ENCODE results near the gene PCED1A. TPM values are rescaled to one million over a fixed set of nuclear protein-coding genes. Genes with fewer than 3 reads are reported as not detected.

The PCED1A gene
- total and polyA plus RNA-seq, 9 of the 15 experiments (the other 6 are each of a cell fraction or from before 2014, with no cell fraction given): 1.5 to 11.5 (median 5.9) TPM

- TF ChIP-seq POLR2AphosphoS5 (IDR thresholded peaks at IDR 0.05; ENCODE audit: control insufficient read depth, insufficient read depth, low read depth, low read length): 0 out of 2 replicates have a peak, but pooled peaks have one; percentile 27
- no peak for TF ChIP-seq ZEB2 (IDR thresholded peaks at IDR 0.05)
- TF ChIP-seq, protein P1, sequence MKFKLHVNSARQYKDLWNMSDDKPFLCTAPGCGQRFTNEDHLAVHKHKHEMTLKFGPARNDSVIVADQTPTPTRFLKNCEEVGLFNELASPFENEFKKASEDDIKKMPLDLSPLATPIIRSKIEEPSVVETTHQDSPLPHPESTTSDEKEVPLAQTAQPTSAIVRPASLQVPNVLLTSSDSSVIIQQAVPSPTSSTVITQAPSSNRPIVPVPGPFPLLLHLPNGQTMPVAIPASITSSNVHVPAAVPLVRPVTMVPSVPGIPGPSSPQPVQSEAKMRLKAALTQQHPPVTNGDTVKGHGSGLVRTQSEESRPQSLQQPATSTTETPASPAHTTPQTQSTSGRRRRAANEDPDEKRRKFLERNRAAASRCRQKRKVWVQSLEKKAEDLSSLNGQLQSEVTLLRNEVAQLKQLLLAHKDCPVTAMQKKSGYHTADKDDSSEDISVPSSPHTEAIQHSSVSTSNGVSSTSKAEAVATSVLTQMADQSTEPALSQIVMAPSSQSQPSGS (CRISPR knock-in tag; IDR thresholded peaks at IDR 0.05): no peak
- TF ChIP-seq XRCC5 (IDR thresholded peaks at IDR 0.05; ENCODE audit: low read depth, low read length): no peak
- TF ChIP-seq NFE2 (IDR thresholded peaks at IDR 0.05; ENCODE audit: low read depth): no peak
- TF ChIP-seq GTF2F1 (IDR thresholded peaks at IDR 0.05; ENCODE audit: low read depth, low read length): no peak
- no peak for TF ChIP-seq IRF2 (CRISPR knock-in tag; IDR thresholded peaks at IDR 0.05)
- TF ChIP-seq CBFA2T3 (IDR thresholded peaks at IDR 0.05): peak; percentile 76
- TF ChIP-seq ZNF274 (IDR thresholded peaks at IDR 0.05; ENCODE audit: borderline replicate concordance, low read depth, low read length): no peak
- TF ChIP-seq PHF8 (IDR thresholded peaks at IDR 0.05; ENCODE audit: borderline replicate concordance, low read length): peak; percentile 9; the same call in 1 of the 2 replicates
- peak; percentile 67 to 68 for TF ChIP-seq MAZ (CRISPR knock-in tag; conservative IDR thresholded peaks at IDR 0.05 in 1 of 2, IDR thresholded peaks at IDR 0.05 in 1 of 2)
- TF ChIP-seq MXI1 (IDR thresholded peaks at IDR 0.05; ENCODE audit: low read depth, low read length): 0 out of 2 replicates have a peak, but pooled peaks have one; percentile 29
- peak; percentile 13; the same call in 1 of the 2 replicates for TF ChIP-seq NBN (IDR thresholded peaks at IDR 0.05; ENCODE audit: low read depth)
- no peak for TF ChIP-seq PHB (CRISPR knock-in tag; IDR thresholded peaks at IDR 0.05)
- peak; percentile 73 for TF ChIP-seq HMGN3 (IDR thresholded peaks at IDR 0.05; ENCODE audit: borderline replicate concordance, extremely low read depth, insufficient read length, low read depth, low read length)
- no peak for TF ChIP-seq RBM34 (IDR thresholded peaks at IDR 0.05; ENCODE audit: borderline replicate concordance, insufficient read depth, low read length)
- 0 out of 4 replicates have a peak, but pooled peaks of 1 of the 2 experiments have one; percentile 18 for TF ChIP-seq MLLT1 (IDR thresholded peaks at IDR 0.05)
- TF ChIP-seq ZNF444 (CRISPR knock-in tag; IDR thresholded peaks at IDR 0.05): no peak
- TF ChIP-seq YY1 (IDR thresholded peaks at IDR 0.05; ENCODE audit: borderline replicate concordance in 1 of 3, control insufficient read depth in 1 of 3, extremely low read depth in 1 of 3, insufficient read depth in 3 of 3, insufficient read length in 1 of 3, insufficient replicate concordance in 2 of 3, low read depth in 1 of 3, low read length in 2 of 3): peak in 1 of 3 experiments; percentile 49
- peak; percentile 67 for TF ChIP-seq MTA3 (IDR thresholded peaks at IDR 0.05; ENCODE audit: borderline replicate concordance)
- no peak for TF ChIP-seq ZNF780A (CRISPR knock-in tag; IDR thresholded peaks at IDR 0.05)
- TF ChIP-seq TBL1XR1 (IDR thresholded peaks at IDR 0.05; ENCODE audit: low read length in 2 of 2): peak in 1 of 2 experiments; percentile 46; a peak in 1 of 4 replicates
- 0 out of 2 replicates have a peak, but pooled peaks have one; percentile 48 for TF ChIP-seq KLF16 (IDR thresholded peaks at IDR 0.05)
- TF ChIP-seq HINFP (tag; conservative IDR thresholded peaks at IDR 0.05; ENCODE audit: low read depth): no peak
- no peak for TF ChIP-seq JUNB (CRISPR knock-in tag; conservative IDR thresholded peaks at IDR 0.05)
These were observed 32.1 kb upstream of the PCED1A start (continued) for GRCh38 chr20:2872459-2873009.
